Skin of body (tissue), 2 donors: ENCODE data around the gene SLC22A15. TPM values are rescaled to one million over a fixed set of nuclear protein-coding genes. Genes with fewer than 3 reads are reported as not detected.
"Not testable (repeated sequence)": the region's sequence is repeated elsewhere in the genome, so short reads cannot be mapped to it uniquely, and the experiment has no call there.

Source experiments
- DNase-seq: peaks from one replicate; lab custom pipeline; 2025; lab: John Stamatoyannopoulos, UW
- total RNA-seq: library from RNA; depleted of rRNA; stranded (reverse); fragments of >200 nt; gene quantifications from one replicate; pipeline ENCODE4 v1.2.3, GENCODE V29; 2014

SLC22A15 gene
- total RNA-seq: 4.0 TPM

- DNase-seq: peak; percentile 3
Observed at GRCh38 chr1:115976062-115976920, at the start of gene SLC22A15. SLC22A15 (plus strand) TSS chr1:115976513; CDS start chr1:115976628, 115 bp downstream.

- no peak for DNase-seq
Observed at GRCh38 chr1:115927971-115928370, 48.3 kb upstream of the SLC22A15 start.

GRCh38 chr1:115929881-115930280 lies 46.4 kb upstream of the SLC22A15 start:
- peak; percentile 94 for DNase-seq

DNA sequence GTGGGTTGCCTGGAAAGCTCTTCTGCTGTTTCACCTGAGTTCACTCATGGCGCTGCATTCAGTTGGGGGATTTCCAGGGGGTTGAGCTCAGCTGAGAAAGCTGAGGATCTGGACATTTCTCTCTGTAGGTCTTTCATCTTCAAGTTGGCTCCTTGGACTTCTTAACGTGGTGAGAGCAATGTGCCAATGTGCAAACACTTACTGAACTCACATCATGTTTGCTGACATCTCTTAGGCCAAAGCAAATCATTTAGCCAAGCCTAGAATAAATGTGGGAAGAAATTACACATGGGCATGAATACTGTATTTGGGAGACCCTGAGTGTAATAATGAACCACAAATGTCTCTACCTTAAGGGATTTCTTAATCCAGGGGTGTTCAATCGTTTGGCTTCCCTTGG lies 42.7 kb upstream of the SLC22A15 start:
- no peak for DNase-seq

DNA sequence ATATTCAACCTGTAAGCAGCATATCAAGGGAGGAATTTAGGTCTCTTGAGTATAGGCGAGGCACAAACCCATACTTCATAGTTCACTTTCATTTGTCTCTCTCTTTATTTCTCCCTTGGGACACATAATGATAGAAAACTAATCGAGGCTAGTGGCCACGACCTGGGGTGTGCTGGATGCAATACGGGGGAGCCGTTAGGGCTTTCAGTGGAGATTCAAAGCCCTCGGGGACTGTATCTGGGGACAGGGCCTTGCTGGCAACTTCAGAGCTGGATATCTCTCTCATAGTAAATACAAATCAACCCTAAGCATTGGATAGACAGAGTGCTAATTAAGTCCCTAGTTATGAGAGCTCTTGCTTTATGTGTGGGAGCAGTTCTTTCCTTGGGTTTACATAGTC lies 36.9 kb upstream of the SLC22A15 start:
- DNase-seq: no peak

GRCh38 chr1:115946116-115946515 lies 30.2 kb upstream of the SLC22A15 start:
- DNase-seq: no peak

DNA sequence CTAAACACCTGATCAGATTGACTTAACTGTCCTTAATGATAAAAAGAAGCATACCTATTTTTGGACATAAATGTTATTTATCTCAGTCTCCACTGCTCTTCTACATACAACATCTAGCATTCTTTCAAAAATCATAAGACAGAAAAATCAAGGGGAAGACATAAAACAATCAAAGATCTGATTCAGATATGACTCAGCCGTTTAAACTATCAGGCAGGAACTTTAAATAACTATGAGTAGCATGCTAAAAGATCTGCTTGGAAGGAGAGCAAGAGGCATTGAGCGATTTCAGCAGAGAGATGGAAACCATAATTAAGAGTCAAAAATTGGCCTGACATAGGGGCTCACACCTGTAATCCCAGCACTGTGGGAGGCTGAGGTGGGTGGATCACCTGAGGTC lies 27.2 kb upstream of the SLC22A15 start:
- DNase-seq: no peak

DNA sequence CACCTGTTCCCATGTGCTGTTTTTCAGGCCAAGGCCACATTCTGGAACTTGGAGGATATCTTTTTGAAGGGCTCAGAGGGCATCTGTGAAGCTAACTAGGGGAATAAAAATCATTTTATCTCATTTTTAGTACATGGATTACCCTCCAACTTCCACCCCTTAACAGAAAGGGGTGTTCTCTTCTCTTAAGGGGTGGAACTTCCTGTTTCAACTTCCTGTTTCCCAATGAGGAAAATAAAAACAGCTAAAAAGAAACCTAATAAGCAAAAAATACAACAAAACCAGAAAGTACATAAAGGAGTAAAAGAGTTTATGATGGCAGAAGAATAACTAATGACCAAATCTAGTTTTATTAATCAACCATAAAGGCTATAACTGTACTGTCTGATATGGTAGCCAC lies 24.8 kb upstream of the SLC22A15 start:
- no peak for DNase-seq

GRCh38 chr1:115952547-115952946 lies 23.8 kb upstream of the SLC22A15 start:
- DNase-seq: no peak

DNA sequence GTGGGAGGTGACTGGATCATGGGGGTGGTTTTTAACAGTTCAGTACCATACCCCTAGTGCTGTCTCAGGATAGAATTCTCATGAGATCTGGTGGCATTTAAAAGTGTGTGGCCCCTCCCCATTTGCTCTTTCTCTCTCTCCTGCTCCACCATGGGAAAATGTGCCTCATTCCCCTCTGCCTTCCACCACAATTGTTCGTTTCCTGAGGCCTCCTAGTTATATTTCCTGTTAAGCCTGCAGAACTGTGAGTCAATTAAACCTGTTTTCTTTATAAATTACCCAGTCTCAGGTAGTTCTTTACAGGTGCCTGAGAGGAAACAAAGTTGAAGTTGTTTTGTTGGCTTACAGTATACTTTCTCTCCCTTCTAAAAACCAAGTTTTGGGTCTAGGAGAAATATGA lies 23.1 kb upstream of the SLC22A15 start:
- DNase-seq: no peak

DNA sequence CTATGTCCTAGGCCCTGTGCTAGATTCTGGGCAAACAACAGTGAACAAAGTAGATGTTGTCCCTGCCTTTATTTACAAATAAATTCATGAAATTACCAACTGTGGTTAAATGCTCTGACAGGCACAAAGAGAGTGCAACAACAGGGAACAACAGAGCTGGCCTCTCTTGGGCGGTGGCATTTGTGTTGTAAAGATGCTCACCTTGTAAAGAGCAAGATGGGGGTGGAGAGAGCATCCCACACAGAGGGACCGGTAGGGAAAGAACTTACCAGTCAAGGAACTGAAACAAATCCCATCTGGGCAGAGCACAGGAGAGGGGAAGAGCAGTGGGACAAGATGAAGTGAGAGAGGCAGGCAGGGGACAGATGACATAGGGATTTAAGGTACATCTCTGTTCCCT lies 21.6 kb upstream of the SLC22A15 start:
- no peak for DNase-seq

- no peak for DNase-seq
Observed at GRCh38 chr1:115955228-115955627, 21.1 kb upstream of the SLC22A15 start.

- no peak for DNase-seq
Observed at GRCh38 chr1:115958866-115959265, 17.4 kb upstream of the SLC22A15 start.

DNA sequence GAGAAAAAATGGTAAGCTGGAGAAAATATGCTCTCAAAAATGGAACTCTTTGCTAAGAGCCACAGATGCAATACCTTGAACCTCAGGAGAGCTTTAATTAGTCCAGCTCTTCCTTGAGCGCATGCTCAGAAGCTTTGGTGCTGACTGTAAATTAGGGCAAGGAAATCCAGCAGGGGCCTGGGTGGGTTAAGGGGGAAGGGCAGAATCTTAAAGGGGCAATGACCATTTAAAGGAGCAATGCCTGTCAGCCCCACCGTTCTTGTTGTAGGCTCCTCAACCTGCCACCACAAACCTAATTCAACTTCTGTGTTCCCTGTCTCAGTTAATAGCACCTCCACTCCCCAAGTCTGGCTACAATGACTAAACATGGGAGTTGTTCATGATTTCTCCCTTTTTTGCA lies 6.8 kb upstream of the SLC22A15 start:
- no peak for DNase-seq

DNA sequence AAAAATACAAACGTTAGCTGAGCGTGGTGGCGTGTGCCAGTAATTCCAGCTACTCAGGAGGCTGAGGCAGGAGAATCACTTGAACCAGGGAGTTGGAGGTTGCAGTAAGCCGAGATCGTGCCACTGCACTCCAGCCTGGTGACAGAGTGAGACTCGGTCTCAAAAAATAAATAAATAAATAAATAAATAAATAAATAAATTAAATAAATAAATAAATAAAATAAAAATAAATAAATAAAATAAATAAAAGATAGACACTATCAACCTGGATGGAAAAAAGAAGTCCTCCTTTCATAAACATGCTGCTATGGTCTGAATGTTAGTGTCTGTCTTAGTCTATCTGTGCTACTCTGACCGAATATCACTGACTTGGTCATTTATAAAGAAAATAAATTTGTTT lies 4.5 kb upstream of the SLC22A15 start:
- not testable (repeated sequence) for DNase-seq

DNA sequence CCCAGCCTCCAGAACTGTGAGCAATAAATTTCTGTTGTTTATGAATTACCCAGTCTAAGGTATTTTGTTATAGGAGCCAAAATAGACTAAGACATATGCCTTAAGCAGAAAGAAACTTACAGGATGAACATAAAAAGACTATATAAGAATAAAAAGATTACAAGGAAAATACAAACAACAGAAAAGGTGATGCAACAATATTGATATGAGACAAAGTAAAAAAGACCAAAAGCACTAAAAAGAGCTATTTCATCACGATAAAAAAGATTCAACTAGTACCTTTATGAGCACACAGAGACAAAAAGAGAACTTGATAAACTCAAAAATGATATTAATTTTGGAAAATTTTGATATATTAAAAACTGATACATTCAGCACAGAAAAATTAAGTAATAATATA lies 3.2 kb upstream of the SLC22A15 start:
- DNase-seq: no peak

DNA sequence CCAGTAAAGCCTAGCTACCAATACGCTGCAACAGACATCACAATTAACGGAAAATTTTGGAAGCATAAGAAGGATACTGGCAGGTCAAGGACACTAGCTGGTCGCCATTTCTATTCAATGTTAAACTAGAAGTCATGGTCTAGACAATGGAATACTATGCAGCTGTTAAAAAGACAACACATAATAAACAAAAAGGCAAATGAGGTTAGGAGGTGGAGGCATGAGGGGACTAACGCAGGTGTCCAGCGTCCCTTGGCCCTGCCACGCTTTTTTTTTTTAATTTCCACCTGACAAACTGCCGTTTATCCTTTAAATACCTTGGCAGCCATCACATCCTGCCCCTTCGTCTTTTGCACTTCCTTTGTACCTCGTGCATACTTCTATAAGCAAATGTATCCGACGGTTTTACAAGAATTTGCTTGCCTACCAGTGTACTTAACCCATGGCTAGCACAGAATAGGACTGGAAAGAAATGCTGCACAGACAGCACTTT lies 698 bp upstream of the SLC22A15 start:
- no peak for DNase-seq

GRCh38 chr1:115976921-115977498 lies 697 bp downstream of the SLC22A15 start:
- no peak for DNase-seq

GRCh38 chr1:115977499-115978258 lies 1.4 kb downstream of the SLC22A15 start:
- DNase-seq: no peak

DNA sequence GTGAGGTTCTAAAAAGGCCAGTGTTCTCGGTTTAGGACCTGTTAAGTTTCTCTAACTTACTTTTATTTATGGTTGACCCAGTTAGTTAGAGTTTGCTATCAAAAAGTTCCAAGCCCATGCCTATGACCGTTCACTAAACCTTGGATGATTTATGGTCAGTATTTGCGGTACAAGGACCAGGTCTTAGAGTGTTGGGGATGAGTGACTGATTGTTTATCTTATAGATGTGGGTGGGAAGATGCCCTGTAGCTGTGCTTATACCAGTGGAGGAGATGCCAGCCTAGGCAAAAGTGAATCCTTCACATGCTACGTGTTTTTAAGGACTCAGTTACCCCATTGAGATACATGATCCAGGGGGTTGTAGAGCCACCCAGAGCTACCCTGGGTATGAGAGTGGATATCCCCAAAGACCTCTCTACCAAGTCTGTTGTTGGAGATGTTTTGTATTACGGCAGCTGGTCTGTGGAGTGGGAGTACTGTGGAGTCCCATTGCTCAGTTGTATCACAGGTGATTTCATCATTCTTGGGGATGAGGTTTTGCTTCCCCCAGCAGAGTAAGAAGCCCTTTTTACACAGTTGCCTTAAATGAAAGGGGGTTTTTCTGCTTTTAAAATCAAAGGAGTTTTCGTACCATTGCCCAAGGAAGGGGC lies 2.1 kb downstream of the SLC22A15 start:
- no peak for DNase-seq

GRCh38 chr1:115980156-115980555 lies 3.8 kb downstream of the SLC22A15 start:
- DNase-seq: no peak
